Measurements from ENCODE around the gene GYS2.

The GYS2 gene

DNA sequence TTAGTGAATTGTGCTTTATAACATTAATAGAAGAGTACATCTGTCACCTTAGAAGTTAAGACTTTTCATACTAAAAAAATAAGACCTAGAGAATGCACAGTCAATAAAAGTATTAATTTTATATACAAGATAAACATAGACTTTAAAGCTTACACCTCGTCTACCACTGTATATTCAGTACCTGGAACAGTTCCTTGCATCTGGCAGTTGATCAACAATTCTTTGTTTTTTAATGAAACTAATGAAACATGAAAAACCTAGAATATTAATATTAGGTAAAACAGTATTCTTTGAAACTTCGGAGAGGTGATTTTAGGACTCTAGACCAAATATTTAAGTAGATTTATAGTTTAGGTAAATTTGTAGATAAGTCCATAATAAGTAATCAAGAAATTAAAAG, 98.8 kb downstream of the GYS2 start:
- no peak for DNase-seq (ENCODE audit: low spot score)

DNA sequence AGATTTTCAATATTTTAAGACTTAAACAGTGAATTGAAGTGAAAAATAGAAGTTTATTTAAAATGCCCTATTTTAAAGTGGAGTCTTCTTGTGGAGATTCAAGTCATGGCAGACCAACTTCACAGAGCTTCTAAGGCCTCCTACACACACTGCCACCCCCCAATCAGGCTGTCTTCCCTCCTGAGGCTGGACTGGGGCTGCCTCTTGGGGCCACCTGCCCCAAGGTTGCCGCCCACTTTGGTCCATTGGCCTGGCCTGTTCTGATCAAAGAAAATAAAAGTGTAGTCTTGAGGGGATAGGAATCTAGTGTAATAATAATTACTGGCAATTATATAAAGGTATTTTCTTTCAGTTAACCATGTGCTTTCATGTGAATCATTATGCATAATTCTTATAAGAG, 101.8 kb downstream of the GYS2 start:
- DNase-seq (ENCODE audit: low spot score) = no peak

DNA sequence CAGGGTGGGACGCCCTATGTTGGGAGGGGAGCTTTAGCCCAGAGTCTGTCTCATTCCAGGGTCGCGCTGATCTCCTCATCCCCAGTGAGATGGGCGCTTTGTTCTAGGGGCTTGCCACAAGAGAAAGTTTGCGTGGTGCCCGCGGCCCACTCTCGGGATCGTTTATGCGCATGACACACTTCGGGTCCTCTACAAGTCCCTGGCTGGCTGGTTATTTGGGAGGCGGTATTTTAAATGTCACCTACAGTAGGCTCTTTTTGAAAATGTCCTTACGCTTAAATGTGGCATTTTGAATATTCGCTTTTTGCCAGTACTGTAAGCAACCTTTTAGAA, 102.5 kb downstream of the GYS2 start:
- no peak for DNase-seq (ENCODE audit: low spot score)

DNA sequence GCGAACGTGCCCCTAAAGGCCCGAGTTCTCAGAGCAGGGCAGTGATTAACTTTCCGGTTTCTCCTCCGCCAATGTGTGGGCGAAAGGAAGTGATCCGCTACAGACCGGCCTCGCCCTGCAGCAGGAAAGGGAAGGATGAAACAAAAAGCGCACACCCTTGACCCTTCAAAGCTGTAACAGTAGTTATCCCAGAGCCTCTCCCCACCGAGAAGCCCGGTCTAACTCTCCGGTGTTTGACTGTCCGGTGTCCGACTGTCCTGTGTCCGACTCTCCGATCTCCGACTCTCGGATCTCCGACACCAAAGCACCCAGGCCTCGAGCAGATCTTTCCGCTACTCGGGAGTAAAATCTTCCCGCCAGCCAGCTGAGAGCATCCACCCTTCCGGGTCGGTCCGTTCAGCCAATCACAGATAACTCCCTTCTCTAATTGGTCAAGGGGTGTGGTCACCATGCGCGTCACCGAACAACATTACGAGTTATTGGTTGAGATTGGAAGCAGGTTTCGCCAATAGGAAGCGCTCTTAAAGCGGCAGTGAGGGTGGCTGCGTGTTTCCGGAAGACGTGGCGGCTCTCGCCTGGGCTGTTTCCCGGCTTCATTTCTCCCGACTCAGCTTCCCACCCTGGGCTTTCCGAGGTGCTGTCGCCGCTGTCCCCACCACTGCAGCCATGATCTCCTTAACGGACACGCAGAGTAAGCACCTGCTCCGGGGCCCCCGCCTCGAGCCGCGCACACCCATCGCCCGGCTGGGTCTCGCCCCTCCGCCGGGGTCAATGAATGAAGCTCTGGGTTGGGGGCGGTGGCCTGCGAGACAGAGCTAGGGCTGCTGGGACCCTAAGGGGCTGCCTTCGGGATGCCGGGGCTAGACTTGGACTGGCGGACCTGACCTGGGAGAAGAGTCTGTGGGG, 103.1 kb downstream of the GYS2 start, which contains the start of the genes GOLT1B and RECQL:
TSS of gene GOLT1B (plus strand) at position 532 of the 906 bp plus-strand sequence. CDS start at position 667, 135 bp downstream.
TSS of gene RECQL (minus strand) at position 378 of the 906 bp plus-strand sequence. CDS start 2,065 bp downstream, outside the sequence.
- peak; percentile 99 for DNase-seq (ENCODE audit: low spot score)

DNA sequence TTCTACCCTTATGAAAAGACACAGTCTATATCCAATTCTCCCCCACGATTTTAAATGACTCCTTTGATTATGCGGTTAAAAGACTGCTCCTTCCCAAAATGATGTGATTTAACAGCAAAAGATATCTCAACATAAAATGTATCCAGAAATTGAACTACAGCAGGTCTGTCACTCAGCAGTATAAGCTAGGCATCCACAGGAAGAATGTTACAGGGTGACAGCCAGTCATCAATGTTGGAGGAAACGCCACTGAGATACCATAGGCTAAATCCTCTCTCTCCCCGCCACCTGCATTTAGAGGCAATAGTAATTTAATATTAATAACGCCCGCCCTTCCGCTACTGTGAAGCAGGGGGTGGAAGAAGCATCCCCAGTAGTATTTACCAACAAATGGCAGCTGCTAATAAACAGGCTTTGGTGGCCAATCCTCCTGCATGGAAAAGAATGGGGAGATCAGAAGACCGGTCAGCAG, 103.8 kb downstream of the GYS2 start:
- DNase-seq (ENCODE audit: low spot score) = no peak

DNA sequence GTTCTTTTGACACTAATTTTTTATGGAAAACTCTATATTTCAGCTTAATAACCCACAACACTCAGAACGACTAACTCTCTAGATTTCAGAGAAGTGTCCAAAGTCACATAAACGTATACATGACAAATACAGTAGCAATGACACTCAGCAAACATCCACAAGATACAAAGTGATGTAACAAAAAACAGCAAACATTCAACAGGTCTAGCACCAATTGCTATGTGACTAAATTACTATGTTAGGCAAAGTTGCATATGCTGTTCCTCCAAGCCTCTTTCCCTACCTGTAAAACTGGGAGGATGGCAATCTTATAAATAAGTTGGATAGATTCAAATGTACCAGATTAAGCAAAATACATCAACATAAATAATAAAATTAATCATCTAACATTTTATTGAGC, 104.9 kb downstream of the GYS2 start:
- DNase-seq (ENCODE audit: low spot score) = no peak

Data from iPS-NIHi11 (cell line).